ENCODE data around the gene CD27.
A peak's percentile ranks its signal among the peaks of the same experiment; 100 is the strongest.

The CD27 gene

GRCh38 chr12:6452944-6453630, 8.3 kb downstream of the CD27 start:
- FAIRE-seq, result no peak
- TF ChIP-seq POLR2AphosphoS5 (IDR thresholded peaks at IDR 0.05; ENCODE audit: low read depth, low read length), result peak; percentile 69; the same call in 1 of the 2 replicates
- no peak for TF ChIP-seq TAF1 (IDR thresholded peaks at IDR 0.05; ENCODE audit: borderline replicate concordance, low read depth, low read length)
- peak; percentile 50; the same call in 1 of the 2 replicates for TF ChIP-seq POLR2A (IDR thresholded peaks at IDR 0.05; ENCODE audit: low read depth, low read length)
- DNase-seq (ENCODE audit: insufficient read length), result no peak

- no peak for FAIRE-seq
- no peak for TF ChIP-seq TAF1 (IDR thresholded peaks at IDR 0.05; ENCODE audit: borderline replicate concordance, low read depth, low read length)
- TF ChIP-seq POLR2A (IDR thresholded peaks at IDR 0.05; ENCODE audit: low read depth, low read length), result peak; percentile 69
- DNase-seq (ENCODE audit: insufficient read length), result no peak
Measured at GRCh38 chr12:6457220-6457945, 12.6 kb downstream of the CD27 start.

GRCh38 chr12:6458281-6459003, 13.7 kb downstream of the CD27 start:
- no peak for TF ChIP-seq TAF1 (IDR thresholded peaks at IDR 0.05; ENCODE audit: borderline replicate concordance, low read depth, low read length)
- TF ChIP-seq POLR2AphosphoS5 (IDR thresholded peaks at IDR 0.05; ENCODE audit: low read depth, low read length), result peak; percentile 56
- 0 out of 2 replicates have a peak, but pooled peaks have one; percentile 47 for TF ChIP-seq POLR2A (IDR thresholded peaks at IDR 0.05; ENCODE audit: low read depth, low read length)
- no peak for FAIRE-seq
- no peak for DNase-seq (ENCODE audit: insufficient read length)

GRCh38 chr12:6459004-6459337, 14.2 kb downstream of the CD27 start:
- FAIRE-seq (peak; percentile 33), DNase-seq (ENCODE audit: insufficient read length) (no peak)
- TF ChIP-seq POLR2A (IDR thresholded peaks at IDR 0.05; ENCODE audit: low read depth, low read length), result peak; percentile 28
- TF ChIP-seq TAF1 (IDR thresholded peaks at IDR 0.05; ENCODE audit: borderline replicate concordance, low read depth, low read length), result no peak
- TF ChIP-seq POLR2AphosphoS5 (IDR thresholded peaks at IDR 0.05; ENCODE audit: low read depth, low read length), result no peak; the same call in 1 of the 2 replicates

- DNase-seq (ENCODE audit: insufficient read length) (no peak), FAIRE-seq (no peak)
- no peak; the same call in 1 of the 2 replicates for TF ChIP-seq POLR2AphosphoS5 (IDR thresholded peaks at IDR 0.05; ENCODE audit: low read depth, low read length)
- no peak for TF ChIP-seq TAF1 (IDR thresholded peaks at IDR 0.05; ENCODE audit: borderline replicate concordance, low read depth, low read length)
- TF ChIP-seq POLR2A (IDR thresholded peaks at IDR 0.05; ENCODE audit: low read depth, low read length), result no peak
Measured at GRCh38 chr12:6460751-6461371, 16.1 kb downstream of the CD27 start.

GRCh38 chr12:6461401-6462233, 16.9 kb downstream of the CD27 start:
- peak; percentile 99 for FAIRE-seq
- TF ChIP-seq POLR2AphosphoS5 (IDR thresholded peaks at IDR 0.05; ENCODE audit: low read depth, low read length) (peak; percentile 81), POLR2A (IDR thresholded peaks at IDR 0.05; ENCODE audit: low read depth, low read length) (peak; percentile 71), TAF1 (IDR thresholded peaks at IDR 0.05; ENCODE audit: borderline replicate concordance, low read depth, low read length) (0 out of 2 replicates have a peak, but pooled peaks have one; percentile 36)
- peak; percentile 79 for DNase-seq (ENCODE audit: insufficient read length)

GRCh38 chr12:6462234-6462995, 17.7 kb downstream of the CD27 start:
- TF ChIP-seq POLR2A (IDR thresholded peaks at IDR 0.05; ENCODE audit: low read depth, low read length) (no peak), POLR2AphosphoS5 (IDR thresholded peaks at IDR 0.05; ENCODE audit: low read depth, low read length) (no peak), TAF1 (IDR thresholded peaks at IDR 0.05; ENCODE audit: borderline replicate concordance, low read depth, low read length) (no peak)
- DNase-seq (ENCODE audit: insufficient read length) (no peak), FAIRE-seq (peak; percentile 86)

GRCh38 chr12:6463216-6463615, 18.5 kb downstream of the CD27 start:
- TF ChIP-seq TAF1 (IDR thresholded peaks at IDR 0.05; ENCODE audit: borderline replicate concordance, low read depth, low read length) (no peak), POLR2AphosphoS5 (IDR thresholded peaks at IDR 0.05; ENCODE audit: low read depth, low read length) (no peak), POLR2A (IDR thresholded peaks at IDR 0.05; ENCODE audit: low read depth, low read length) (no peak)
- FAIRE-seq, result no peak
- DNase-seq (ENCODE audit: insufficient read length), result no peak

- TF ChIP-seq TAF1 (IDR thresholded peaks at IDR 0.05; ENCODE audit: borderline replicate concordance, low read depth, low read length), result no peak
- TF ChIP-seq POLR2AphosphoS5 (IDR thresholded peaks at IDR 0.05; ENCODE audit: low read depth, low read length), result no peak
- no peak for TF ChIP-seq POLR2A (IDR thresholded peaks at IDR 0.05; ENCODE audit: low read depth, low read length)
- FAIRE-seq (no peak), DNase-seq (ENCODE audit: insufficient read length) (no peak)
Measured at GRCh38 chr12:6463858-6464257, 19.1 kb downstream of the CD27 start.

GRCh38 chr12:6464531-6464930, 19.8 kb downstream of the CD27 start:
- FAIRE-seq, result no peak
- TF ChIP-seq POLR2A (IDR thresholded peaks at IDR 0.05; ENCODE audit: low read depth, low read length) (no peak), POLR2AphosphoS5 (IDR thresholded peaks at IDR 0.05; ENCODE audit: low read depth, low read length) (no peak; the same call in 1 of the 2 replicates), TAF1 (IDR thresholded peaks at IDR 0.05; ENCODE audit: borderline replicate concordance, low read depth, low read length) (no peak)
- DNase-seq (ENCODE audit: insufficient read length), result no peak
